Measurements from ENCODE around the gene ADORA1. TPM values are rescaled to one million over a fixed set of nuclear protein-coding genes. Genes with fewer than 3 reads are reported as not detected.
A peak's percentile ranks its signal among the peaks of the same experiment; 100 is the strongest.

ADORA1 gene
- total and polyA plus RNA-seq, 2 of the 4 experiments (the other 2 are of a cell fraction), result 0.36 to 0.56 TPM

DNA sequence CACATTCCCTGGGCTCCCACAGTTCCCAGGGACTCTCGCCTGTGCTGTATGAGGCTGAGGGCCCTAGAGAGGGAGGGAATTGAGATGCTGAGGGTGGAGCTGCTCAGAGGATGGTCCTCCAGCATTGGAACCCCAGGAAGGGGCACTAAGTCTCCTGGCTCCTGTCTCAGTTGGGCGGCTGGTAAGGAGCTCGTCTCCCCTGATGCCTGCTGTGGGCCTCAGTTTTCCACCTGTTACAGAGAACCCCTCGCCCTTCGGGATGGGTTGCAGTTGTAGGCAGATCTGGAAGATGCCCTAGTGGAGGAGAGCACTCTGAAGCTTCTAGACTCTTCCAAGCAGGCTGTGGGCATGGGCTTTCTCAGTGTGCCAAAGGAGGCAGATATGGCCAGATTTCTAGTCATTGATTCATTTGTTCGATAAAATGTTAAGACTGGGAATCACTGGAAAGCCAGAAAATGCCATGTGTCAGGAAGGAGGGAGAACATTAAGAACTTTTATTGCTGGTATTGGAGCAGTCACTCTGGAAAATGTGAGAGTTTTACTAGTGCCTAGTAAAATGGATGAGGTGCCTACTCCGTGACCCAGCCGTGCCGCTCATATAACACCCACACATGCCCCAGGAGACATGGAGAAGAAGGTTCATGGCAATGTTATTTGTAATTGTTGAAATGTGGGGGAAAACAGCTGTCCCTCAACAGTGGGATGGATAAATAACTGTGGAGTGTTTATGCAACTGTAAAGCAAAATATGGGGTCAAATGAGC, 48.9 kb downstream of the ADORA1 start (continued):
- no peak for TF ChIP-seq MAZ (IDR thresholded peaks at IDR 0.05; ENCODE audit: borderline replicate concordance, low read depth, low read length)

DNA sequence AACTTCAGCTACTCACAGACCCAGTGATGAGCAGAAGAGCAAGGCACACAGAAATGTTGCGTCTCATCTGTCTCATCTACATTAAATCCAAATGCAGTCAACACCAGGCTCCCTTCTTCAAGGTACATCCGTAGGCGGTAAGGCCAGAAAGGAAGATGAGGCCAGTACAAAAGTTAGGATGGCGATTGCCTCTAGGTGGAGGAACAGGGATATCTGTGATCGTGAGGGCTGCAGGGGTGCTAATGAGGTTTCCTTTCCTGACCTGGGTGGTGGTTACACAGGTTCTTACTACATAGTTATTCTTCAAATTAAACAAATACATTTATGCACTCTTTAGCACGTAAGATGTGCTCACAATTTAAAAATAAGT, 49.5 kb downstream of the ADORA1 start:
- Histone ChIP-seq H2AFZ (replicated peaks; ENCODE audit: low read length, poor library complexity) (peak overlapping the region; percentile 39), H2BK5ac (ENCODE audit: low read depth, low read length, poor library complexity, severe bottlenecking) (no peak overlapping the region), H2AK9ac (replicated peaks; ENCODE audit: low read depth, low read length, poor library complexity) (no peak overlapping the region), H3K27me3 (ENCODE audit: control insufficient read depth, insufficient read depth, low read length) (no peaks in the 10 kb centered on the region; the same call in 1 of the 2 replicates), H4K20me1 (ENCODE audit: insufficient read depth, low read length) (no peaks in the 10 kb centered on the region), H4K8ac (ENCODE audit: low read depth in 2 of 2, low read length in 2 of 2) (no peak overlapping the region; a peak in 1 of 4 replicates), H3K56ac (ENCODE audit: extremely low read depth, insufficient read depth, low read length) (no peak overlapping the region), H2BK20ac (ENCODE audit: low read depth, low read length) (peak overlapping the region; percentile 8; the same call in 1 of the 2 replicates), H2BK120ac (ENCODE audit: low read depth, low read length) (no peak overlapping the region), H3K9ac (ENCODE audit: low read depth, low read length) (no peak overlapping the region), H3K9me3 (ENCODE audit: control insufficient read depth, insufficient read depth, low read length) (no peaks in the 10 kb centered on the region), H3K4me2 (ENCODE audit: low read depth, low read length) (no peak overlapping the region), H3K9me1 (ENCODE audit: insufficient read depth, low read length) (peaks cover 15% of the 10 kb centered on the region; the same call in 1 of the 2 replicates), H3K27ac (ENCODE audit: insufficient read depth, low read length) (no peak overlapping the region; the same call in 1 of the 2 replicates), H3K36me3 (ENCODE audit: control insufficient read depth, insufficient read depth, low read length) (no peaks in the 10 kb centered on the region), H3K14ac (replicated peaks; ENCODE audit: low read depth, low read length) (peak overlapping the region; percentile 68), H2AK5ac (ENCODE audit: low read depth, low read length) (0 out of 2 replicates have a peak overlapping the region, but pooled peaks have one; percentile 27), H3K23ac (ENCODE audit: low read depth, low read length) (no peak overlapping the region), H3K4me3 (ENCODE audit: insufficient read depth, low read depth, low read length) (no peak overlapping the region), H4K5ac (ENCODE audit: low read depth, low read length) (no peak overlapping the region; the same call in 1 of the 2 replicates), H3K79me1 (ENCODE audit: low read depth in 1 of 2, low read length in 2 of 2) (no peaks in the 10 kb centered on the region), H3K18ac (ENCODE audit: low read depth, low read length) (no peak overlapping the region), H4K91ac (ENCODE audit: insufficient read depth, low read depth, low read length) (no peak overlapping the region; the same call in 1 of the 2 replicates), H3K4ac (ENCODE audit: low read depth, low read length) (peak overlapping the region; percentile 19; the same call in 1 of the 2 replicates), H2BK15ac (ENCODE audit: low read depth, low read length) (peak overlapping the region; percentile 31; the same call in 1 of the 3 replicates), H3K4me1 (ENCODE audit: control insufficient read depth, insufficient read depth, low read length) (peaks cover 22% of the 10 kb centered on the region)
- WGBS, 2 experiments (ENCODE audit: extremely low coverage in 2 of 2, insufficient read length in 1 of 2), result no CpG with 5 or more reads among the region's 6 CpGs
- no peak for TF ChIP-seq USF2 (IDR thresholded peaks at IDR 0.05; ENCODE audit: low read depth, low read length)
- no TSS peak for BruUV-seq (replicated peaks)
- dilution Hi-C loops (cut with HindIII; ENCODE audit: low sequenced_read_pairs, unreplicated experiment) (no loop called here), intact Hi-C loops (cut with micrococcal nuclease) (no loop called here), in situ Hi-C loops (cut with MboI; ENCODE audit: low sequenced_read_pairs) (no loop called here)
- no peak for DNase-seq
- ChIA-PET CTCF (no interaction called here), POLR2A (ENCODE audit: unreplicated experiment) (no interaction called here)
- no peak for ATAC-seq (ENCODE audit: low read depth)

Data from IMR-90 (cell line).